HG02623 (cell line): Measurements from ENCODE around the gene PHETA2.
"Not testable (repeated sequence)": the region's sequence is repeated elsewhere in the genome, so short reads cannot be mapped to it uniquely, and the experiment has no call there.

Experiments used
- ATAC-seq: cut with Tn5 transposase; IDR thresholded peaks from one replicate; pipeline ENCODE4 v1.9.1; 2021; ENCODE audit warnings: moderate library complexity; ENCODE audit not compliant: unreplicated experiment

Gene PHETA2

DNA sequence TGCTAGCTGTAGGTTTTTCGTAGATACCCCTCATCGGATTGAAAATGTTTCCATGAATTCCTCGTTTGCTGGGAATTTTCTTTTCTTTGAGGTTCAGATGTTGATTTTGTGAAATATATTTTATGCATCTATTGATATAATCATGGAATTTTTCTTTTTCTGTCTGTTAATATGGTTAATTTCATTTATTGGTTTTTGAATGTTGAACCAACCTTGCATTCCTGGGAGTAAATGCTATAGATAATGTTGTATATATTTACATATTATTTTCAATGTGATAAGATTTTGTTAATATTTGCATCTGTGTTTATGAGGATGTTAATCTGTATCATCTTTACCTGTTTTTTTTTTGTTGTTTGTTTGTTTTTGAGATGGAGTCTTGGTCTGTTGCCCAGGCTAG lies 27.2 kb downstream of the PHETA2 start:
- ATAC-seq, result no peak

- ATAC-seq, result not testable (repeated sequence)
Measured at GRCh38 chr22:42104332-42104860, 30.3 kb downstream of the PHETA2 start.

DNA sequence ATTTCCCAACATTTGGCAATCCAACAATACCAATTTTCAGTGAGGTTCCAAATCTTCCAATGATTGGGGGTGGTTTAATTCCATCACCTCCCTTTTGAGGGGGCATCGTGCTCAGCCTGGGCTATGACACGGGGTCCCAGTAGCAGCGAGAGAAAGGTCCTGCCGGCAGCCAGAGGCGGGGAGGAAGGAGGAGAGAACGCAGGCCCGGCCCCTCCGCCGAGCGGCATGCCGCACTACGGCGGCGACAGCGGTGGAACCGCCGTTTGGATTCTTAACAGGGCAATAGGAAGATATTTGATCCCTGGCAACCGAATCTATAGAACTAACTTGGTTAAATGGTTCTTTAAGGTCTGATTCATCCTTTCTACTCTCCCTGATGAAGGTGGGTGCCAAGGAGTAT lies 34.8 kb downstream of the PHETA2 start:
- ATAC-seq, result no peak

DNA sequence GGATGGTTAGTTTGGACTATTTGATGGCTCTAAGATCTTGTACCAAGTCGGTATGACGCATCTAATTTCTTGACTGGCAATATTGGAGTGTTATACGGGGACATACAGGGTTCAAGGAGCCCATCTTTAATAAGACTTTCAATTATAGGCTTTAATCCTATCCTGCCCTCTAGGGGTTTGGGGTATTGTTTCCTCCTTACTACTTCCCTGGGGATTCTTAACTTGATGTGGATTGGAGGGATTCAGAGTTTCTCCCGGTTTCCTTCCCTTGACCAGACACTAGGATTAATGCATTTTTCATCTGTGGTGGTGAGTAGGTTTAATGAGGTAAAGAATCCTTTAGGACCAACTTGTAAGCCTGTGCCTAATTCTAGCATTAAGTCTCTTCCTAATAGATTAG lies 37.8 kb downstream of the PHETA2 start:
- ATAC-seq, result no peak

GRCh38 chr22:42112793-42113192 lies 38.7 kb downstream of the PHETA2 start:
- not testable (repeated sequence) for ATAC-seq

GRCh38 chr22:42114721-42115120 lies 40.7 kb downstream of the PHETA2 start:
- no peak for ATAC-seq

DNA sequence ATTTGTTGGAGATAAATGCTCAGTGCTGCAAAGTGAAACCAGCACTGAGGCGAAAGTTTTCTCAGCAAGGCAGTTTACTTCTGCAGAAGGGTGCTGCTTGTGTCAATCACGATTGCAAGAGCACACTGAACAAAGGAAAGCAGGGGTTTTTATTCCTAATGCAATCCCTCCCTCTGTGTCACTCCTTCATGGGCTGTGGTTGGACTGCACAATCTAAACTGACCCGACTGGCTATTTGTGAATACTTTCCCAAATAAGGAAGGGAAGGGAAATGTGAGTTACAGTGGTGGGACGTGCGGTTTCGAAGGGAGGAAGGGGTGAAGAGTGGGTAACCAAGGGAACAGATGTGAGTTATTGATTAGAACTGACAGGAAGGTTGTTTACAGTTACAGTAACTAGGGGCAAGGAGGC lies 41.4 kb downstream of the PHETA2 start:
- ATAC-seq, result not testable (repeated sequence)

- no peak for ATAC-seq
Measured at GRCh38 chr22:42116848-42117424, 42.9 kb downstream of the PHETA2 start.

- not testable (repeated sequence) for ATAC-seq
Measured at GRCh38 chr22:42120231-42121021, 46.4 kb downstream of the PHETA2 start.

GRCh38 chr22:42123529-42123928 lies 49.5 kb downstream of the PHETA2 start:
- ATAC-seq, result not testable (repeated sequence)

DNA sequence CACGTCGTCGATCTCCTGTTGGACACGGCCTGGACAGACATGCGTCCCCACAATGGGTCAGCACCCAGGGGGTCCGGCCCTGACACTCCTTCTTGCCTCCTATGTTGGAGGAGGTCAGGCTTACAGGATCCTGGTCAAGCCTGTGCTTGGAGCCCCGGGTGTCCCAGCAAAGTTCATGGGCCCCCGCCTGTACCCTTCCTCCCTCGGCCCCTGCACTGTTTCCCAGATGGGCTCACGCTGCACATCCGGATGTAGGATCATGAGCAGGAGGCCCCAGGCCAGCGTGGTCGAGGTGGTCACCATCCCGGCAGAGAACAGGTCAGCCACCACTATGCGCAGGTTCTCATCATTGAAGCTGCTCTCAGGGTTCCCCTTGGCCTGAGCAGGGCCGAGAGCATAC lies 53.6 kb downstream of the PHETA2 start:
- no peak for ATAC-seq

DNA sequence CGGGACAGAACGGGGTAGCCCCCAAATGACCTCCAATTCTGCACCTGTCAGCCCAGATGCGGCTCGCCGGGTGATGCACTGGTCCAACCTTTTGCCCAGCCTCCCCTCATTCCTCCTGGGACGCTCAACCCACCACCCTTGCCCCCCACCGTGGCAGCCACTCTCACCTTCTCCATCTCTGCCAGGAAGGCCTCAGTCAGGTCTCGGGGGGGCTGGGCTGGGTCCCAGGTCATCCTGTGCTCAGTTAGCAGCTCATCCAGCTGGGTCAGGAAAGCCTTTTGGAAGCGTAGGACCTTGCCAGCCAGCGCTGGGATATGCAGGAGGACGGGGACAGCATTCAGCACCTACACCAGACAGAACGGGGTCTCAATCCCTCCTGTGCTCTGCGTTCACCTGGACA lies 54.0 kb downstream of the PHETA2 start:
- not testable (repeated sequence) for ATAC-seq
